Measurements from ENCODE around the gene UBC. TPM values are rescaled to one million over a fixed set of nuclear protein-coding genes. Genes with fewer than 3 reads are reported as not detected.

The UBC gene
- total and polyA plus RNA-seq, 9 of the 15 experiments (the other 6 are each of a cell fraction or from before 2014, with no cell fraction given): 533 to 1,153 (median 813) TPM

- TF ChIP-seq ZNF518B (CRISPR knock-in tag; IDR thresholded peaks at IDR 0.05): no peak
- no peak for TF ChIP-seq SMAD2 (IDR thresholded peaks at IDR 0.05; ENCODE audit: low read depth, low read length)
- no peak for TF ChIP-seq TAF15 (IDR thresholded peaks at IDR 0.05; ENCODE audit: low read depth, low read length)
- 0 out of 2 replicates have a peak, but pooled peaks have one; percentile 11 for TF ChIP-seq TEAD4 (IDR thresholded peaks at IDR 0.05; ENCODE audit: low read length)
- TF ChIP-seq TEAD4 (CRISPR knock-in tag; IDR thresholded peaks at IDR 0.05; ENCODE audit: borderline replicate concordance): 0 out of 2 replicates have a peak, but pooled peaks have one; percentile 14
- 0 out of 2 replicates have a peak, but pooled peaks have one; percentile 23 for TF ChIP-seq MXI1 (IDR thresholded peaks at IDR 0.05; ENCODE audit: low read depth, low read length)
- TF ChIP-seq STAT6 (CRISPR knock-in tag; IDR thresholded peaks at IDR 0.05): 0 out of 2 replicates have a peak, but pooled peaks have one; percentile 30
- no peak for TF ChIP-seq EP300 (IDR thresholded peaks at IDR 0.05; ENCODE audit: low read length)
- peak; percentile 76 for TF ChIP-seq RB1 (IDR thresholded peaks at IDR 0.05; ENCODE audit: low read depth)
- TF ChIP-seq ZNF280A (IDR thresholded peaks at IDR 0.05; ENCODE audit: low read depth, partially characterized antibody): no peak
- TF ChIP-seq TCF3 (CRISPR knock-in tag; IDR thresholded peaks at IDR 0.05): no peak
- no peak for TF ChIP-seq SMARCB1 (IDR thresholded peaks at IDR 0.05; ENCODE audit: insufficient read length, low read depth)
- TF ChIP-seq GABPA (tag; conservative IDR thresholded peaks at IDR 0.05; ENCODE audit: low read depth): peak; percentile 73
- TF ChIP-seq SP2 (IDR thresholded peaks at IDR 0.05; ENCODE audit: extremely low read depth, low read depth, low read length, poor library complexity, severe bottlenecking): no peak
- no peak for TF ChIP-seq FOXJ2 (tag; IDR thresholded peaks at IDR 0.05)
- no peak for TF ChIP-seq ZNF76 (CRISPR knock-in tag; IDR thresholded peaks at IDR 0.05; ENCODE audit: borderline replicate concordance)
- TF ChIP-seq KLF16 (IDR thresholded peaks at IDR 0.05): no peak
- no peak for TF ChIP-seq LCOR (CRISPR knock-in tag; IDR thresholded peaks at IDR 0.05)
- no peak for TF ChIP-seq COPS2 (conservative IDR thresholded peaks at IDR 0.05)
- no peak for TF ChIP-seq ZNF165 (CRISPR knock-in tag; IDR thresholded peaks at IDR 0.05; ENCODE audit: borderline replicate concordance)
- TF ChIP-seq ZNF695 (CRISPR knock-in tag; IDR thresholded peaks at IDR 0.05): no peak
These were observed 50.8 kb downstream of the UBC start, which contains the start of gene SCARB1 (continued) for GRCh38 chr12:124863416-124864325.

Measured in K562 (cell line).